DND-41 (cell line): ENCODE data around the gene DNAJC3.
"Not testable (repeated sequence)": the region's sequence is repeated elsewhere in the genome, so short reads cannot be mapped to it uniquely, and the experiment has no call there.

Experiments
- ATAC-seq: fragments of 200-7000 bp; cut with Tn5 transposase; 3 replicates; pipeline ENCODE4 v1.9.1; 2021; ENCODE audit warnings: low read depth; ENCODE audit not compliant: insufficient read depth
- DNase-seq: peaks from one replicate; pipeline ENCODE4 v3.0.0-alpha.2; 2020
- H2AFZ ChIP-seq: 2 replicates; pipeline ENCODE4 v1.6.0; 2012; ENCODE audit warnings: low read depth, low read length
- H3K27ac ChIP-seq: 2 replicates; pipeline ENCODE4 v1.5.1; 2012; ENCODE audit warnings: low read length, inconsistent platforms
- H3K27me3 ChIP-seq: fragments of 200-600 bp; sonication (generic); 2 replicates; pipeline ENCODE4 v1.6.0; 2012; ENCODE audit warnings: low read length, mild to moderate bottlenecking, inconsistent platforms; ENCODE audit not compliant: insufficient read depth, poor library complexity
- H3K36me3 ChIP-seq: 2 replicates; pipeline ENCODE4 v1.5.1; 2012; ENCODE audit warnings: low read length, inconsistent platforms; ENCODE audit not compliant: insufficient read depth
- H3K4me1 ChIP-seq: 2 replicates; pipeline ENCODE4 v1.5.1; 2012; ENCODE audit warnings: mild to moderate bottlenecking, low read length; ENCODE audit not compliant: insufficient read depth
- H3K4me2 ChIP-seq: 2 replicates; pipeline ENCODE4 v1.6.0; 2012; ENCODE audit warnings: mild to moderate bottlenecking, moderate library complexity, low read length, inconsistent platforms; ENCODE audit not compliant: insufficient read depth
- H3K4me3 ChIP-seq, 2 experiments: fragments of 200-600 bp in 1 of 2; shearing (Covaris generic) in 1 of 2; 2 replicates each; pipeline ENCODE4 v1.5.1; 2012 to 2016; ENCODE audit warnings: inconsistent platforms in 2 of 2, low read length in 2 of 2, mild to moderate bottlenecking in 2 of 2, low read depth in 1 of 2, moderate library complexity in 1 of 2
- H3K79me2 ChIP-seq: 2 replicates; pipeline ENCODE4 v1.6.0; 2012; ENCODE audit warnings: low read length, inconsistent platforms; ENCODE audit not compliant: insufficient read depth
- H3K9ac ChIP-seq: 2 replicates; pipeline ENCODE4 v1.6.0; 2012; ENCODE audit warnings: low read depth, mild to moderate bottlenecking, inconsistent platforms, low read length, moderate library complexity
- H3K9me3 ChIP-seq: 2 replicates; pipeline ENCODE4 v1.5.1; 2012; ENCODE audit warnings: low read length, moderate library complexity, mild to moderate bottlenecking, inconsistent platforms; ENCODE audit not compliant: insufficient read depth, severe bottlenecking
- H4K20me1 ChIP-seq: 2 replicates; pipeline ENCODE4 v1.6.0; 2012; ENCODE audit warnings: low read length; ENCODE audit not compliant: insufficient read depth
- CTCF ChIP-seq: IDR thresholded peaks from 2 replicates; pipeline ENCODE4 v1.5.1; 2012; ENCODE audit warnings: borderline replicate concordance, low read length, moderate library complexity, mild to moderate bottlenecking; ENCODE audit not compliant: poor library complexity, severe bottlenecking; ENCODE audit errors: extremely low read depth
- EZH2 ChIP-seq: IDR thresholded peaks from 3 replicates; pipeline ENCODE4 v1.6.1; 2012; ENCODE audit warnings: borderline replicate concordance, low read depth, mild to moderate bottlenecking, moderate library complexity, low read length, inconsistent platforms; ENCODE audit not compliant: severe bottlenecking

DNAJC3 gene

DNA sequence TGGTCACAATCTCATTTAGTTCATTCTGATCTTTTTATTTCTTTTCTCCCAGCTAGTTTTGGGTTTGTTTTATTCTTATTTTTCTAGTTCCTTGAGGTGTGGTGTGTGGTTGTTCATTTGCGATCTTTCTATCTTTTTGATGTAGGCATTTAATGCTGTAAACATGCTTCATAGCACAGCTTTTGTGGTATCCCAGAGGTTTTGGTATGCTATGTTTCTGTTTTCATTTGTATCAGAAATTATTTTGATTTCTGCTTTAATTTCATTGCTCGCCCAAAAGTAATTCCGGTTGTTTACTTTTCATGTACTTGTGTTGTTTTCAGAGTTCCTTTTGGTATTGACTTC, 12.6 kb downstream of the DNAJC3 start:
- Histone ChIP-seq H3K4me3 (no peak overlapping the region), H3K4me1 (no peaks in the 10 kb centered on the region), H3K27ac (no peak overlapping the region), H3K36me3 (no peaks in the 10 kb centered on the region), H3K27me3 (no peaks in the 10 kb centered on the region), H3K79me2 (peaks cover 54% of the 10 kb centered on the region), H2AFZ (no peak overlapping the region), H3K4me2 (no peak overlapping the region), H3K9ac (no peak overlapping the region), H4K20me1 (peaks cover 4% of the 10 kb centered on the region; the same call in 1 of the 2 replicates), H3K9me3 (peaks cover 12% of the 10 kb centered on the region)
- ATAC-seq, result no peak
- TF ChIP-seq CTCF, result no peak
- no peak for TF ChIP-seq EZH2
- DNase-seq, result no peak

DNA sequence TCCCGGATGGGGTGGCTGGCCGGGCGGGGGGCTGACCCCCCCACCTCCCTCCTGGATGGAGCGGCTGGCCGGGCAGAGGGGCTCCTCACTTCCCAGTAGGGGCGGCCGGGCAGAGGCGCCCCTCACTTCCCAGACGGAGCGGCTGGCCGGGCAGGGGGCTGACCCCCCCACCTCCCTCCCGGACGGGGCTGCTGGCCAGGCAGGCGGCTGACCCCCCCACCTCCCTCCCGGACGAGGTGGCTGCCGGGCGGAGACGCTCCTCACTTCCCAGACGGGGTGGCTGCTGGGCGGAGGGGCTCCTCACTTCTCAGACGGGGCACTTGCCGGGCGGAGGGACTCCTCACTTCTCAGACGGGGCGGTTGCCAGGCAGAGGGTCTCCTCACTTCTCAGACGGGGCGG, 14.0 kb downstream of the DNAJC3 start:
- not testable (repeated sequence) for DNase-seq, H3K4me1 ChIP-seq, H3K36me3 ChIP-seq, ATAC-seq, H4K20me1 ChIP-seq, H3K27me3 ChIP-seq, H2AFZ ChIP-seq, H3K4me3 ChIP-seq, H3K4me2 ChIP-seq, H3K27ac ChIP-seq, H3K9ac ChIP-seq
- Histone ChIP-seq H3K9me3 (peaks cover 12% of the 10 kb centered on the region), H3K79me2 (peaks cover 41% of the 10 kb centered on the region)

GRCh38 chr13:95697052-95697680, 20.2 kb downstream of the DNAJC3 start:
- Histone ChIP-seq H4K20me1 (peaks cover 19% of the 10 kb centered on the region), H3K79me2 (peaks cover 54% of the 10 kb centered on the region), H3K4me3 (no peak overlapping the region), H3K36me3 (no peaks in the 10 kb centered on the region), H3K4me1 (no peaks in the 10 kb centered on the region), H3K4me2 (no peak overlapping the region), H3K27me3 (no peaks in the 10 kb centered on the region), H3K9me3 (peaks cover 9% of the 10 kb centered on the region), H3K9ac (no peak overlapping the region), H3K27ac (no peak overlapping the region), H2AFZ (no peak overlapping the region)
- TF ChIP-seq CTCF (no peak), EZH2 (no peak)
- ATAC-seq, result no peak
- DNase-seq, result no peak

DNA sequence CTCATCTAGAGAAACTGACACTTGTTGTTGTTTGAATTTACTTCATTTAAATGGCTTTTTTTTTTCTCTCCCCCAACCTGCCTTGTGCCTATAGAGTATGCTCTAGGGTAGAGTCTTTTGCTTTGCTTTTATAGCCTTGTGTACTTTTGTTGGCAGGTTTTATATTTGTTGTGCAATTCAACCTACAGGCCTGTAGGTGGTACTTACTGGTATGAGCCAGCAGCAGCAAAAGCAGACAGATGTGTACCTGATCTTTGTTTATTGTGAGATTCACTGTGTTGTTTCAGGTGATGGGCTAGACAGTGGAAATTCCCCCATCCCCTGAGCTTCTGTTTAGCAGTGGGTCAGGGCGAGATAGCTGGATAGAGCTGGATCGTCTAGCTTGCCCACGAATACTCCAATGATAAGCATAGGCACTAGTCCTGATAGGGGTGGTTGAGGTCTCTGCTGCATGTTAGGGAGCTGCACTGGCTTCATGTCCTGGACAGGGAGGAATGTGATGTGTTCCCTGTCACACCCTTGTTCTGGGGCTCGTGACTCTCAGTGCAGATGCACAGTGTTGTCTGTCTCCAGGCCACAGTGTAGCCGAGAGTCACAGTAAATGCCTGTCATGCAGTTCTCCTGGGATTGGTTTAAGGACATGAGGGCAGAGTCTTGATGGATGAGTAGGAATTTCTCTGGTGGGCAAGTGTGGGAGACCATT, 21.3 kb downstream of the DNAJC3 start:
- Histone ChIP-seq H3K27me3 (no peaks in the 10 kb centered on the region), H3K4me3 (no peak overlapping the region), H3K4me2 (no peak overlapping the region), H3K79me2 (peaks cover 62% of the 10 kb centered on the region), H2AFZ (no peak overlapping the region), H3K36me3 (no peaks in the 10 kb centered on the region), H3K9ac (no peak overlapping the region), H3K4me1 (no peaks in the 10 kb centered on the region), H4K20me1 (peaks cover 27% of the 10 kb centered on the region), H3K9me3 (peaks cover 9% of the 10 kb centered on the region), H3K27ac (no peak overlapping the region)
- TF ChIP-seq EZH2 (no peak), CTCF (peak; percentile 23)
- DNase-seq, result no peak
- ATAC-seq, result 0 out of 3 replicates have a peak, but pooled peaks have one; percentile 33
